Thymus (tissue), 11 donors: ENCODE results near the gene PDIA6. TPM values are rescaled to one million over a fixed set of nuclear protein-coding genes. Genes with fewer than 3 reads are reported as not detected.

Source experiments
- DNase-seq, 9 donors: peaks; one replicate each; pipeline ENCODE4 v3.0.0-alpha.2; 2013; ENCODE audit warnings: low spot score in 9 of 9, low read depth in 6 of 9, missing footprints in 1 of 9
- H3K27ac ChIP-seq, 2 donors: one replicate each; pipeline ENCODE4 v1.5.1; 2013; ENCODE audit warnings: control low read depth in 1 of 2, low read depth in 1 of 2, low read length in 1 of 2, mild to moderate bottlenecking in 1 of 2, moderate library complexity in 1 of 2
- H3K27me3 ChIP-seq, 2 donors: one replicate each; pipeline ENCODE4 v1.5.1; 2013; ENCODE audit warnings: low read length in 1 of 2; ENCODE audit not compliant: control insufficient read depth in 2 of 2, insufficient read depth in 1 of 2
- H3K36me3 ChIP-seq, 2 donors: one replicate each; pipeline ENCODE4 v1.5.1; 2013; ENCODE audit warnings: low read length in 1 of 2, mild to moderate bottlenecking in 1 of 2, moderate library complexity in 1 of 2; ENCODE audit not compliant: control insufficient read depth in 2 of 2, insufficient read depth in 2 of 2
- H3K4me1 ChIP-seq, 2 donors: one replicate each; pipeline ENCODE4 v1.5.1; 2013; ENCODE audit warnings: low read length in 2 of 2; ENCODE audit not compliant: control insufficient read depth in 2 of 2, insufficient read depth in 2 of 2
- H3K4me3 ChIP-seq, 2 donors: one replicate each; pipeline ENCODE4 v1.5.1; 2013; ENCODE audit warnings: low read length in 2 of 2, control low read depth in 1 of 2, mild to moderate bottlenecking in 1 of 2
- H3K9me3 ChIP-seq, 2 donors: one replicate each; pipeline ENCODE4 v1.5.1; 2013; ENCODE audit warnings: low read length in 1 of 2, mild to moderate bottlenecking in 1 of 2; ENCODE audit not compliant: control insufficient read depth in 2 of 2, insufficient read depth in 1 of 2
- WGBS: extraction: QIAGEN DNeasy Blood & Tissue Kit; methylation state at CpG from one replicate; pipeline ENCODE4 v1.1.7; 2013; 5-methylcytosine and 5-hydroxymethylcytosine counted together
- polyA plus RNA-seq: library from polyadenylated mRNA; stranded (reverse); fragments of 200-250 nt; gene quantifications from one replicate; pipeline ENCODE4 v1.2.3, GENCODE V29; 2013
- total RNA-seq: library from RNA; stranded (reverse); fragments of 120-200 nt; gene quantifications from one replicate; pipeline ENCODE4 v1.2.4, GENCODE V29; 2013
- donor health status: healthy.

The PDIA6 gene
- total and polyA plus RNA-seq, 2 donors: 75.1 to 124 TPM

- Histone ChIP-seq H3K4me1 (no peaks in the 10 kb centered on the region), H3K36me3 (no peaks in the 10 kb centered on the region), H3K4me3 (no peak overlapping the region), H3K27me3 (no peaks in the 10 kb centered on the region), H3K9me3 (no peaks in the 10 kb centered on the region), H3K27ac (no peak overlapping the region)
- no peak for DNase-seq
- 62% methylated on average over 2 of the region's 2 CpGs for WGBS
Observed at GRCh38 chr2:10741139-10741538, 71.4 kb downstream of the PDIA6 start.

- Histone ChIP-seq H3K36me3 (no peaks in the 10 kb centered on the region), H3K27me3 (peaks cover 0 to 2% of the 10 kb centered on the region in 2 donors), H3K4me3 (no peak overlapping the region), H3K27ac (no peak overlapping the region), H3K9me3 (no peaks in the 10 kb centered on the region), H3K4me1 (no peaks in the 10 kb centered on the region)
- no peak for DNase-seq
- 92% methylated on average over 3 of the region's 3 CpGs for WGBS
Observed at GRCh38 chr2:10740226-10740625, 72.4 kb downstream of the PDIA6 start.

DNA sequence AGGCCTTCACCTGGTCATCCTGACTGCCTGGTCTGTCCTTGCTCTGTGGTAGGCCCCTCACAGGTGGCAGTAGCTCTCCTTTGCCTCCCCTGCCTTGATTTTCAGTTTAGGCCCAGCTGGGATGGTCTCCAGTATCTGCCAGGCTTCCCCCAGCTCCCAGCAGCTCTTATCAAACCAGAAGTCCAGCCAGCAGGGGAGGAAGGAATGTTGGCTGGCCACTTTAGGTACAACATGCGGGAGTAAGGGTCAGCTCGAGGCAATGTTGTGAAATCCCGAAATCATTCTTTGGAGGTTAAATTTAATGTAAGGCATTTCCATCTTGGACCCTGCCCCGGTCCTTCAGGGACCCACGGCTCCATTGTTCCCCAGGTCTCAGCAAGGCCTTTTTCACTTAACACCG lies 74.4 kb downstream of the PDIA6 start:
- no peak overlapping the region for H3K27ac ChIP-seq
- H3K4me3 ChIP-seq: no peak overlapping the region
- peaks cover 0 to 12% of the 10 kb centered on the region in 2 donors for H3K27me3 ChIP-seq
- no peaks in the 10 kb centered on the region for H3K9me3 ChIP-seq
- 99% methylated on average over 6 of the region's 6 CpGs for WGBS
- DNase-seq: no peak
- no peaks in the 10 kb centered on the region for H3K4me1 ChIP-seq
- no peaks in the 10 kb centered on the region for H3K36me3 ChIP-seq

GRCh38 chr2:10733980-10734379 lies 78.6 kb downstream of the PDIA6 start:
- no peak for DNase-seq

GRCh38 chr2:10733566-10733925 lies 79.0 kb downstream of the PDIA6 start:
- Histone ChIP-seq H3K27ac (no peak overlapping the region), H3K4me1 (no peaks in the 10 kb centered on the region), H3K27me3 (peaks cover 0 to 12% of the 10 kb centered on the region in 2 donors), H3K9me3 (no peaks in the 10 kb centered on the region), H3K4me3 (no peak overlapping the region), H3K36me3 (no peaks in the 10 kb centered on the region)
- DNase-seq: no peak
- 69% methylated on average over 6 of the region's 6 CpGs for WGBS

More at GRCh38 chr2:10733980-10734379, 78.6 kb downstream of the PDIA6 start:
- no peak overlapping the region for H3K4me3 ChIP-seq
- peaks cover 0 to 12% of the 10 kb centered on the region in 2 donors for H3K27me3 ChIP-seq
- 98% methylated on average over 5 of the region's 5 CpGs for WGBS
- no peaks in the 10 kb centered on the region for H3K4me1 ChIP-seq
- no peaks in the 10 kb centered on the region for H3K36me3 ChIP-seq
- no peaks in the 10 kb centered on the region for H3K9me3 ChIP-seq
- H3K27ac ChIP-seq: no peak overlapping the region

Other genes starting within 250 kb of the PDIA6 start
- gene NOL10, start 122.8 kb downstream of the PDIA6 start, total RNA-seq: 22.6 TPM
- 11.8 TPM for gene NOL10, start 122.8 kb downstream of the PDIA6 start, polyA plus RNA-seq
- gene ATP6V1C2, start 91.2 kb downstream of the PDIA6 start, total RNA-seq: 0.57 TPM
- gene ATP6V1C2, start 91.2 kb downstream of the PDIA6 start, polyA plus RNA-seq: 10.6 TPM
- gene KCNF1, start 99.1 kb upstream of the PDIA6 start, total RNA-seq: 0.57 TPM
- gene KCNF1, start 99.1 kb upstream of the PDIA6 start, polyA plus RNA-seq: 0.52 TPM